CD4-positive, alpha-beta memory T cell (primary cell): ENCODE data around the gene BBS7. TPM values are rescaled to one million over a fixed set of nuclear protein-coding genes. Genes with fewer than 3 reads are reported as not detected.

ENCODE experiments used
- CTCF ChIA-PET: fragments of 350-600 bp; sonication (Branson Sonifier 250); formaldehyde crosslinking; loops from one replicate; lab custom pipeline; 2021; ENCODE audit warnings: inconsistent platforms; ENCODE audit not compliant: partially characterized antibody; lab: Charles Lee
- POLR2A ChIA-PET: fragments of 350-600 bp; sonication (Branson Sonifier 250); formaldehyde crosslinking; loops from one replicate; lab custom pipeline; 2021; ENCODE audit not compliant: partially characterized antibody; lab: Charles Lee
- DNase-seq, 5 donors: peaks; one replicate each; pipeline versions ENCODE4 v3.0.0 to v3.0.0-alpha.2; 2020 to 2022; ENCODE audit warnings: mixed read lengths in 1 of 5
- H3K27ac ChIP-seq: one replicate; pipeline ENCODE4 v1.7.0; 2013; ENCODE audit warnings: low read depth, low read length
- H3K27me3 ChIP-seq: 2 replicates; pipeline ENCODE4 v1.7.0; 2013; ENCODE audit warnings: mild to moderate bottlenecking, low read length, moderate library complexity; ENCODE audit not compliant: insufficient read depth
- H3K36me3 ChIP-seq: 2 replicates; pipeline ENCODE4 v1.7.0; 2013; ENCODE audit warnings: mild to moderate bottlenecking, low read length, moderate library complexity; ENCODE audit not compliant: insufficient read depth
- H3K4me1 ChIP-seq: 2 replicates; pipeline ENCODE4 v1.7.0; 2013; ENCODE audit warnings: mild to moderate bottlenecking, low read length, moderate library complexity; ENCODE audit not compliant: insufficient read depth
- H3K4me3 ChIP-seq, 2 donors: one replicate each; pipeline ENCODE4 v1.7.0; 2013; ENCODE audit warnings: low read length in 2 of 2, mild to moderate bottlenecking in 1 of 2
- H3K9me3 ChIP-seq, 2 donors: one replicate each; pipeline ENCODE4 v1.7.0; 2013; ENCODE audit warnings: low read length in 2 of 2, control low read depth in 1 of 2; ENCODE audit not compliant: control insufficient read depth in 1 of 2
- H3K27ac Mint-ChIP-seq, 7 donors: one replicate each; pipeline ENCODE4 v1.8.0; 2020 to 2021; ENCODE audit warnings: mixed read lengths in 7 of 7, mild to moderate bottlenecking in 6 of 7, inconsistent platforms in 3 of 7, moderate library complexity in 3 of 7
- H3K27me3 Mint-ChIP-seq, 2 donors: one replicate each; pipeline ENCODE4 v1.8.0; 2020 to 2021; ENCODE audit warnings: mixed read lengths in 2 of 2
- H3K36me3 Mint-ChIP-seq, 2 donors: one replicate each; pipeline ENCODE4 v1.8.0; 2020 to 2021; ENCODE audit warnings: mixed read lengths in 2 of 2, inconsistent platforms in 1 of 2, mild to moderate bottlenecking in 1 of 2
- H3K4me1 Mint-ChIP-seq, 4 donors: one replicate each; pipeline ENCODE4 v1.8.0; 2020 to 2021; ENCODE audit warnings: mixed read lengths in 4 of 4, mild to moderate bottlenecking in 1 of 4
- H3K4me3 Mint-ChIP-seq, 8 donors: one replicate each; pipeline ENCODE4 v1.8.0; 2020 to 2021; ENCODE audit warnings: mixed read lengths in 8 of 8, mild to moderate bottlenecking in 7 of 8, moderate library complexity in 6 of 8, inconsistent platforms in 3 of 8
- H3K9me3 Mint-ChIP-seq, 8 donors: one replicate each; pipeline ENCODE4 v1.8.0; 2020 to 2021; ENCODE audit warnings: mixed read lengths in 8 of 8, mild to moderate bottlenecking in 5 of 8, inconsistent platforms in 3 of 8, moderate library complexity in 1 of 8
- intact Hi-C: fragments of 100-400 bp; cut with micrococcal nuclease; formaldehyde crosslinking; loops from one replicate; pipeline ENCODE4 v1.15.1; 2023
- polyA plus RNA-seq, 2 donors: library from polyadenylated mRNA; unstranded; fragments of 300-500 nt; fragmentation: Illumina TruSeq; gene quantifications; one replicate each; pipeline ENCODE4 v1.2.3, GENCODE V29; 2021
- total RNA-seq, 2 experiments: library from RNA; stranded (reverse); gene quantifications; one replicate each; pipeline ENCODE4 v1.2.3, GENCODE V29; 2021

Gene BBS7
- total and polyA plus RNA-seq, 4 experiments from 2014 or later: 5.8 to 10.1 (median 9.2) TPM

DNA sequence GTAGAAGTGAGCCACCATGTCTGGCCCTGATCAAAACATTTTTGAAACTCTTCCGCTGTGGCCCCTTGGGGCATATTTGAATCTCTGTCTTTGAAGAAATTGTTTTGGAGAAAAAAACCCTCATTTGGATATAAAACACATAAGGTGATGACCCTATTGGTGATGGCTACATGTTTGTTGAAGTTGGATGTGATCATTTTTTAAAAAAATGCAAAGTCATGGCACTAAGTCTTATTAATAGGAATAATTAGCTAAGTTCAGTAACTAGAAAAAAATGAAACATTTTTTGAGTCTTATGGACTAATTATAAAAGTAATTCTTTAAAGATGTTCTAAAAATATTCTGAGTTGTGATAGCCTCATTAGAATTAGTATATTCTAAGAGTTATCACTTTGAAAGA is 17.9 kb upstream of the BBS7 start:
- H3K27ac ChIP-seq: no peak overlapping the region
- no peak overlapping the region for H3K27ac Mint-ChIP-seq
- intact Hi-C loops: no loop called here
- H3K9me3 Mint-ChIP-seq: peaks cover 0 to 5% (median 0%) of the 10 kb centered on the region in 8 donors
- H3K36me3 ChIP-seq: no peaks in the 10 kb centered on the region
- ChIA-PET POLR2A (no interaction called here), CTCF (interaction anchor here (4.0 kb wide), 1 partner anchor 12 kb away, joined by 13 read pairs; no protein-coding TSS in a partner anchor)
- H3K4me3 ChIP-seq: no peak overlapping the region
- peaks cover 13 to 14% of the 10 kb centered on the region in 2 donors for H3K27me3 Mint-ChIP-seq
- no peak for DNase-seq
- H3K4me1 Mint-ChIP-seq: no peaks in the 10 kb centered on the region
- no peaks in the 10 kb centered on the region for H3K9me3 ChIP-seq
- no peaks in the 10 kb centered on the region for H3K27me3 ChIP-seq
- no peaks in the 10 kb centered on the region for H3K4me1 ChIP-seq
- no peaks in the 10 kb centered on the region for H3K36me3 Mint-ChIP-seq
- no peak overlapping the region for H3K4me3 Mint-ChIP-seq

DNA sequence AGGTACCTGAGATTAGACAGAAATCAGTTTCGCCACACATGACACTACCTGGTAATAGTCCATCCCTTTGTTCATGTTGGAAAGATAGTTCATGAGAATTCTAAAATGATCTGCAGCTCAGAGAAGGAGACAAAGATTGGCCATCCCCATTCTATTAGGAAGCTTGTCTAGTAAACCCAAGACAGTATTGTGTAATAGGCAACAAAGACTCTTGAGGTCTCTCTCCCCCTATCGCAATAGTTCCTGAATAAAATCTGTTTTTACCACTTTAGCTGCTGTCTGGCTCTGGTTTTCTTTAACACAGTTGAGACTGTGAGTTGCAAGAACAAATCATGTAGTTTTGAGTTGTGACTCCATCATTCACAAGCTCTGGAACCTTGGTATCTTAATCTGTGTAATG is 14.8 kb upstream of the BBS7 start:
- Mint-ChIP-seq H3K4me1 (no peaks in the 10 kb centered on the region), H3K27ac (no peak overlapping the region), H3K27me3 (peaks cover 13 to 22% of the 10 kb centered on the region in 2 donors), H3K36me3 (no peaks in the 10 kb centered on the region), H3K9me3 (peaks cover 0 to 5% (median 0%) of the 10 kb centered on the region in 8 donors), H3K4me3 (no peak overlapping the region)
- Histone ChIP-seq H3K9me3 (no peaks in the 10 kb centered on the region), H3K36me3 (no peaks in the 10 kb centered on the region), H3K4me3 (no peak overlapping the region), H3K4me1 (no peaks in the 10 kb centered on the region), H3K27me3 (peaks cover 2% of the 10 kb centered on the region), H3K27ac (no peak overlapping the region)
- DNase-seq: no peak
- POLR2A ChIA-PET: no interaction called here
- intact Hi-C loops: no loop called here
- CTCF ChIA-PET: interaction anchor here (4.0 kb wide), 1 partner anchor 15 kb away, joined by 13 read pairs; no protein-coding TSS in a partner anchor

DNA sequence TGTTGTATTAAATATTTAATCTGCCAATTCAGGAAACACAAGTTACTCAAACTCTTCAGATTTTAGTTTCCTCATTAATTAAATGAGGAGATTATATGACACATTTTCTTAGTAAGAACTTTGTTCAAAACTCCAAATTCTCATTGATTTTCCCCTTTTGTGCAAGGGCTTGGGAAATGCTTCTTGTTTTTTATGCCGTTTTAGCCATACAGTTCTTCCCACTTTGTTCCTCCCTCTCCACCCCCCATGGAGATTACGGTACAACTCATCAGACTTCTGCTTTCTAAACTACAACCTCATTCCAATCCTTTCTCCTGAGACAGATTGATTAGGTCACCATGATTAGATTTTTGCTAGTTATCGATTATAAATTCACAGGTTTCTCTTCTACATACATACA is 10.9 kb upstream of the BBS7 start:
- Histone ChIP-seq H3K27ac (no peak overlapping the region), H3K4me1 (no peaks in the 10 kb centered on the region), H3K36me3 (no peaks in the 10 kb centered on the region), H3K4me3 (no peak overlapping the region), H3K27me3 (peaks cover 4% of the 10 kb centered on the region), H3K9me3 (no peaks in the 10 kb centered on the region)
- Mint-ChIP-seq H3K4me1 (no peaks in the 10 kb centered on the region), H3K4me3 (no peak overlapping the region), H3K27ac (no peak overlapping the region), H3K36me3 (no peaks in the 10 kb centered on the region), H3K9me3 (no peaks in the 10 kb centered on the region), H3K27me3 (peaks cover 8 to 22% of the 10 kb centered on the region in 2 donors)
- DNase-seq: no peak
- CTCF ChIA-PET: no interaction called here
- intact Hi-C loops: no loop called here
- POLR2A ChIA-PET: no interaction called here

DNA sequence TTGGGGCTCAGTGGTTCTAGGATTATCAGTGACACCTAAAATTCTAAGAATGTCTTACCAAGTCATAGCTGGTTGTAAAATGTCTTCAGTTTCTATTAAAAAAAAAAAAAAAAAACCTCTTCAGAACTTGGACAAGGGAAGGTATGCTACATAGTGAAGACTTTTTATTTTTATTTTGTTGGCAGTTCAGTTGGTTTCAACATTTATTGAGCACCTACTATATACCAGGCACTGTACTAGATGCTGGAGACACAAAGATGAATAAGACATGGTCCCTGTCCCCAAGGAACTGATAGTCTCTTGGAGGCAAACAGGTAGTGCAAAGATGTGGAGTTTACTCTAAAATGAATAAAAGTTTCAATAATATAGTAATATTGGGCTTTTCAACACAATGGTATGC is 8.9 kb upstream of the BBS7 start:
- intact Hi-C loops: no loop called here
- Histone ChIP-seq H3K27me3 (peaks cover 12% of the 10 kb centered on the region), H3K4me1 (no peaks in the 10 kb centered on the region), H3K27ac (no peak overlapping the region), H3K36me3 (no peaks in the 10 kb centered on the region), H3K9me3 (no peaks in the 10 kb centered on the region), H3K4me3 (no peak overlapping the region)
- Mint-ChIP-seq H3K36me3 (no peaks in the 10 kb centered on the region), H3K27ac (no peak overlapping the region), H3K9me3 (no peaks in the 10 kb centered on the region), H3K27me3 (peaks cover 6 to 25% of the 10 kb centered on the region in 2 donors), H3K4me3 (no peak overlapping the region), H3K4me1 (no peaks in the 10 kb centered on the region)
- no peak for DNase-seq
- ChIA-PET POLR2A (no interaction called here), CTCF (interaction anchor here (1.0 kb wide), 1 partner anchor 22 kb away, joined by 4 read pairs; no protein-coding TSS in a partner anchor)

DNA sequence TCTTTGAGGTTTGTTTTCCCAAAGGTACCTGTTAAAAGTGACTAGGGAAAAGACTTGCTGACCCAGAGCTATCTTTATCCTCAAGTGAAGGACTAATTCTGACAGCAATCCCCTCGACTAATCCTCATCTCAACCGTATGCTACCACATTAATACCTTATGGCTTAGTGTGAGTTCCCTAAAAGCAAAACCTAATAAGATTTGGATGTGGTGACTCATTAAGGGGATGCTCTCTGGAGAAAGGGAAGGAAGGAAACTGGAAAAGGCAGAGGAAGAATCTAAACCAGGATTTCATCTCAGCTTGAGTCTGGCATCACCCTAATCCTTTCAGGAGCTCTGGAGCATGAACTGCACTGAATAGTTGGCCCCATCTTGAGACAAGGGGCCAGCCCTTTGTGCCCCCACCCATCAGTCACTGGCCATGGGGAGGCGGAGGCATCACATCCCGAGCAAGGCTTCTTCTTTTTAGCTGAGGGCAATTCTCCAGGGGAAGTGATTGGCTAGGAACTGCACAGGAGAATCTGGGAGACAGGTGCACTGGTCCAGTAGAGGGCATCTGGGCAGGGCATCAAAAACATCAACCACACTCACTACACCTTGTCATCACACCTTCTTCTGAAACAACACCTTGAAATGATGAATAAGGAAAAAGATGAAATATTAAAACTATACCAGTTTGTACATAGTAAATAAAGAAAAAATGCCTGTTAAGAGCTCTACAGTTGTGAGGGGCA is 6.9 kb upstream of the BBS7 start:
- Histone ChIP-seq H3K4me3 (no peak overlapping the region), H3K36me3 (no peaks in the 10 kb centered on the region), H3K4me1 (no peaks in the 10 kb centered on the region), H3K27ac (no peak overlapping the region), H3K27me3 (peaks cover 12% of the 10 kb centered on the region), H3K9me3 (no peaks in the 10 kb centered on the region)
- H3K9me3 Mint-ChIP-seq: no peaks in the 10 kb centered on the region
- intact Hi-C loops: no loop called here
- POLR2A ChIA-PET: no interaction called here
- H3K4me3 Mint-ChIP-seq: no peak overlapping the region
- H3K36me3 Mint-ChIP-seq: no peaks in the 10 kb centered on the region
- H3K27me3 Mint-ChIP-seq: peaks cover 7 to 28% of the 10 kb centered on the region in 2 donors
- peaks cover 0 to under 1% (median 0%) of the 10 kb centered on the region in 4 donors for H3K4me1 Mint-ChIP-seq
- CTCF ChIA-PET: interaction anchor here (0.5 to 1.7 kb wide), 3 partner anchors 10 to 70 kb away, joined by 3 read pairs; no protein-coding TSS in a partner anchor
- DNase-seq: no peak
- no peak overlapping the region for H3K27ac Mint-ChIP-seq

DNA sequence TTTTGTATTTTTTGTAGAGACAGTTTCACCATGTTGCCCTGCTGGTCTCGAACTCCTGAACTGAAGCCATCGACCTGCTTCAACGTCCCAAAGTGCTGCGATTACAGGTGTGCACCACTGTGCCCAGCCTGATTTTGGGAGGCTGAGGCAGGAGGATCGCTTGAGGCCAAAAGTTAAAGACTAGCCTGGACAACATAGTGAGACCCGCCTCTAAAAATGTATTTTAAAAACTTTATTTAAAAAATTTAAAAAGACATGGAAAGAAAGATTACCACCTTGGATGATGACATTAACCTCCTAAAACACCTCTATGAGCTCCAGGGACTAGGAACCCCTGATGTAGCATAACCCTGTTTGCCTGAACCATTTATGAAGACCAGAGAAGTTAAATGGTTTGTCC is 5.8 kb upstream of the BBS7 start:
- no peak for DNase-seq
- no peak overlapping the region for H3K4me3 ChIP-seq
- Mint-ChIP-seq H3K9me3 (no peaks in the 10 kb centered on the region), H3K4me1 (peaks cover 0 to 1% (median under 1%) of the 10 kb centered on the region in 4 donors), H3K27me3 (peaks cover 9 to 24% of the 10 kb centered on the region in 2 donors), H3K4me3 (no peak overlapping the region), H3K27ac (no peak overlapping the region), H3K36me3 (no peaks in the 10 kb centered on the region)
- H3K27ac ChIP-seq: no peak overlapping the region
- peaks cover 12% of the 10 kb centered on the region for H3K27me3 ChIP-seq
- ChIA-PET CTCF (no interaction called here), POLR2A (no interaction called here)
- intact Hi-C loops: no loop called here
- H3K4me1 ChIP-seq: peaks cover 2% of the 10 kb centered on the region
- no peaks in the 10 kb centered on the region for H3K36me3 ChIP-seq
- H3K9me3 ChIP-seq: no peaks in the 10 kb centered on the region

DNA sequence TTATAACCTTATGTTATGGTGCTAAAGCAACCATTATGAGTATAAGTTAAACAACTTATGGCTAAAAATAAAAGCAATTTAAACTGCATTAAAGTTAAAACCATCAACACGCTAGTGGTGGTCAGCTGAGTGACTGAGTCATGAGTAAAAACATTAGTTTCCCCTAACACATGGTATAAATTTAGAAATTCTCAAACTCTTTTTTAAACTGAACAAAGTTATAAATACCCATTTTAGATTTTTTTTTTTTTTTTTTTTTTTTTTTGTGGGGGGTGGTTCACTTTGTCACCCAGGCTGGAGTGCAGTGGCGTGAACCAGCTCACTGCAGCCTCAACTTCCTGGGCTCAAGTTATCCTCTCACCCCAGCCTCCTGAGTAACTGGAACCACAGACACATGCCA is 5.4 kb upstream of the BBS7 start:
- Mint-ChIP-seq H3K27ac (no peak overlapping the region), H3K4me3 (no peak overlapping the region), H3K27me3 (peaks cover 9 to 22% of the 10 kb centered on the region in 2 donors), H3K36me3 (no peaks in the 10 kb centered on the region), H3K9me3 (no peaks in the 10 kb centered on the region), H3K4me1 (peaks cover 2 to 5% (median 4%) of the 10 kb centered on the region in 4 donors)
- CTCF ChIA-PET: no interaction called here
- POLR2A ChIA-PET: no interaction called here
- intact Hi-C loops: no loop called here
- no peak overlapping the region for H3K27ac ChIP-seq
- H3K4me1 ChIP-seq: peaks cover 6% of the 10 kb centered on the region
- H3K4me3 ChIP-seq: no peak overlapping the region
- H3K27me3 ChIP-seq: peaks cover 12% of the 10 kb centered on the region
- no peak for DNase-seq
- no peaks in the 10 kb centered on the region for H3K36me3 ChIP-seq
- no peaks in the 10 kb centered on the region for H3K9me3 ChIP-seq
